GM18519 (cell line): Measurements from ENCODE around the gene PRKAR1B.
"Not testable (repeated sequence)": the region's sequence is repeated elsewhere in the genome, so short reads cannot be mapped to it uniquely, and the experiment has no call there.

Experiments
- ATAC-seq: cut with Tn5 transposase; IDR thresholded peaks from one replicate; pipeline ENCODE4 v1.9.1; 2021; ENCODE audit warnings: mild to moderate bottlenecking, moderate library complexity; ENCODE audit not compliant: unreplicated experiment, low FRiP score

Gene PRKAR1B

GRCh38 chr7:630111-630511 is 97.0 kb downstream of the PRKAR1B start:
- ATAC-seq: no peak

GRCh38 chr7:628826-629225 is 98.3 kb downstream of the PRKAR1B start:
- ATAC-seq: no peak

- ATAC-seq: no peak
These were observed 98.7 kb downstream of the PRKAR1B start for GRCh38 chr7:628402-628763.

- ATAC-seq: no peak
These were observed 99.2 kb downstream of the PRKAR1B start for GRCh38 chr7:627661-628401.

- no peak for ATAC-seq
These were observed 101.6 kb downstream of the PRKAR1B start for GRCh38 chr7:625376-625971.

GRCh38 chr7:623464-623863 is 103.6 kb downstream of the PRKAR1B start:
- no peak for ATAC-seq

GRCh38 chr7:621572-622285 is 105.4 kb downstream of the PRKAR1B start:
- ATAC-seq: no peak

- ATAC-seq: no peak
These were observed 106.2 kb downstream of the PRKAR1B start for GRCh38 chr7:620885-621284.

GRCh38 chr7:620056-620455 is 107.0 kb downstream of the PRKAR1B start:
- no peak for ATAC-seq

GRCh38 chr7:619368-619840 is 107.7 kb downstream of the PRKAR1B start:
- ATAC-seq: no peak

- ATAC-seq: no peak
These were observed 108.3 kb downstream of the PRKAR1B start for GRCh38 chr7:618539-619367.

GRCh38 chr7:617614-618538 is 109.2 kb downstream of the PRKAR1B start:
- ATAC-seq: no peak

GRCh38 chr7:613442-614140 is 113.5 kb downstream of the PRKAR1B start:
- no peak for ATAC-seq

GRCh38 chr7:611837-612236 is 115.2 kb downstream of the PRKAR1B start:
- ATAC-seq: not testable (repeated sequence)

- ATAC-seq: no peak
These were observed 115.7 kb downstream of the PRKAR1B start for GRCh38 chr7:611281-611810.

GRCh38 chr7:610531-611280 is 116.4 kb downstream of the PRKAR1B start:
- no peak for ATAC-seq

- ATAC-seq: no peak
These were observed 116.9 kb downstream of the PRKAR1B start for GRCh38 chr7:610141-610530.

- no peak for ATAC-seq
These were observed 117.7 kb downstream of the PRKAR1B start for GRCh38 chr7:609365-609764.
